Endothelial cell of umbilical vein (primary cell): ENCODE data around the gene KCNMA1. TPM values are rescaled to one million over a fixed set of nuclear protein-coding genes. Genes with fewer than 3 reads are reported as not detected.

ENCODE experiments used
- BruUV-seq: library from RNA; stranded (reverse); fragments of 400-500 nt; replicated peaks from 2 replicates; lab custom pipeline; 2021; lab: Mats Ljungman, UMichigan
- CTCF ChIA-PET: fragments of 300-600, 350-600 bp; sonication (Branson Sonifier 250); formaldehyde crosslinking; loops from one replicate; lab custom pipeline; 2021; ENCODE audit warnings: antibody characterized with exemption, inconsistent platforms; lab: Charles Lee
- POLR2A ChIA-PET: fragments of 300-600, 350-600 bp; sonication (Branson Sonifier 250); formaldehyde crosslinking; loops from one replicate; lab custom pipeline; 2021; ENCODE audit warnings: antibody characterized with exemption, inconsistent platforms; lab: Charles Lee
- DNase-seq: peaks from one replicate; pipeline ENCODE4 v3.0.0-alpha.2; 2011; ENCODE audit warnings: low read depth, low spot score
- FAIRE-seq: peaks from 2 replicates; lab custom pipeline; 2011; peaks lifted over from hg19 to GRCh38; lab: Jason Lieb, UNC
- H2AFZ ChIP-seq: 2 replicates; pipeline ENCODE4 v1.6.0; 2012; ENCODE audit warnings: low read depth, low read length, control low read depth, inconsistent platforms
- H3K27ac ChIP-seq: 2 replicates; pipeline ENCODE4 v1.5.1; 2011; ENCODE audit warnings: low read depth, mild to moderate bottlenecking, control low read depth, low read length, moderate library complexity; ENCODE audit not compliant: insufficient read depth
- H3K27me3 ChIP-seq, 2 experiments: 2 replicates each; pipeline versions ENCODE4 v1.6.0 to v1.6.1; 2011; ENCODE audit warnings: low read length in 2 of 2, mixed read lengths in 1 of 2; ENCODE audit not compliant: control insufficient read depth in 2 of 2, insufficient read depth in 2 of 2
- H3K36me3 ChIP-seq, 2 experiments: 2 replicates in 1 of 2; 3 replicates in 1 of 2; pipeline ENCODE4 v1.5.1; 2011; ENCODE audit warnings: low read length in 2 of 2, mild to moderate bottlenecking in 1 of 2, moderate library complexity in 1 of 2; ENCODE audit not compliant: control insufficient read depth in 2 of 2, insufficient read depth in 2 of 2; ENCODE audit errors: extremely low read depth in 1 of 2
- H3K4me1 ChIP-seq: 3 replicates; pipeline ENCODE4 v1.5.1; 2011; ENCODE audit warnings: mild to moderate bottlenecking, low read length; ENCODE audit not compliant: control insufficient read depth, insufficient read depth; ENCODE audit errors: extremely low read depth
- H3K4me2 ChIP-seq: 2 replicates; pipeline ENCODE4 v1.6.1; 2011; ENCODE audit warnings: low read length, control low read depth, mixed read lengths; ENCODE audit not compliant: insufficient read depth
- H3K4me3 ChIP-seq, 3 experiments: fragments of 200-600 bp in 1 of 3; sonication (generic), shearing (Covaris generic) in 1 of 3; replicated peaks in 1 of 3; 2 replicates each; pipeline ENCODE4 v1.5.1; 2011 to 2016; ENCODE audit warnings: control low read depth in 3 of 3, low read length in 3 of 3, mild to moderate bottlenecking in 2 of 3, inconsistent platforms in 1 of 3, low read depth in 1 of 3, moderate library complexity in 1 of 3; ENCODE audit not compliant: insufficient read depth in 1 of 3
- H3K79me2 ChIP-seq: 2 replicates; pipeline ENCODE4 v1.6.0; 2012; ENCODE audit warnings: low read length, inconsistent platforms; ENCODE audit not compliant: control insufficient read depth, insufficient read depth
- H3K9ac ChIP-seq: replicated peaks from 2 replicates; pipeline ENCODE3; 2011; ENCODE audit warnings: low read length, control low read depth; ENCODE audit not compliant: insufficient read depth; ENCODE audit errors: extremely low read depth
- H3K9me1 ChIP-seq: replicated peaks from 3 replicates; pipeline ENCODE4 v1.6.0; 2011; ENCODE audit warnings: mild to moderate bottlenecking, low read length; ENCODE audit not compliant: control insufficient read depth, insufficient read depth; ENCODE audit errors: extremely low read depth
- H3K9me3 ChIP-seq: replicated peaks from 2 replicates; pipeline ENCODE4 v1.5.1; 2012; ENCODE audit warnings: low read length, inconsistent platforms; ENCODE audit not compliant: control insufficient read depth, insufficient read depth
- H4K20me1 ChIP-seq: replicated peaks from 2 replicates; pipeline ENCODE3; 2011; ENCODE audit warnings: mild to moderate bottlenecking, low read length; ENCODE audit not compliant: control insufficient read depth, insufficient read depth; ENCODE audit errors: extremely low read depth
- CTCF ChIP-seq, 2 donors: IDR thresholded peaks; 1 replicate in 1 of 2; 2 replicates in 1 of 2; pipeline ENCODE4 v1.5.1; 2011; ENCODE audit warnings: low read length in 2 of 2, mild to moderate bottlenecking in 2 of 2, moderate library complexity in 2 of 2, control low read depth in 1 of 2, inconsistent platforms in 1 of 2, low read depth in 1 of 2; ENCODE audit not compliant: insufficient read depth in 1 of 2; ENCODE audit errors: extremely low read depth in 1 of 2
- EZH2 ChIP-seq: IDR thresholded peaks from 2 replicates; pipeline ENCODE4 v1.6.1; 2012; ENCODE audit warnings: borderline replicate concordance, low read depth, mild to moderate bottlenecking, moderate library complexity, low read length, inconsistent platforms; ENCODE audit not compliant: severe bottlenecking
- FOS ChIP-seq: IDR thresholded peaks from 2 replicates; pipeline ENCODE4 v1.6.1; 2011; ENCODE audit warnings: mild to moderate bottlenecking, low read length, moderate library complexity, borderline replicate concordance; ENCODE audit not compliant: insufficient read depth
- GATA2 ChIP-seq: IDR thresholded peaks from 2 replicates; pipeline ENCODE4 v1.7.0; 2011; ENCODE audit warnings: low read depth, mild to moderate bottlenecking, moderate library complexity, mixed read lengths, low read length; ENCODE audit not compliant: insufficient read length, insufficient read depth
- JUN ChIP-seq: IDR thresholded peaks from 2 replicates; pipeline ENCODE4 v1.6.1; 2011; ENCODE audit warnings: borderline replicate concordance, low read depth; ENCODE audit not compliant: insufficient read length, insufficient read depth
- MAX ChIP-seq: IDR thresholded peaks from 2 replicates; pipeline ENCODE4 v1.6.1; 2011; ENCODE audit not compliant: insufficient read depth, insufficient read length
- MYC ChIP-seq: IDR thresholded peaks from one replicate; pipeline ENCODE4 v1.6.1; 2011; ENCODE audit warnings: mild to moderate bottlenecking, low read depth, low read length
- POLR2A ChIP-seq: IDR thresholded peaks from 2 replicates; pipeline ENCODE4 v1.6.1; 2012; ENCODE audit warnings: low read depth, mild to moderate bottlenecking, control low read depth, low read length
- POLR2AphosphoS5 ChIP-seq: IDR thresholded peaks from 2 replicates; pipeline ENCODE4 v1.6.1; 2012; ENCODE audit warnings: low read depth, mild to moderate bottlenecking, control low read depth, low read length, moderate library complexity; ENCODE audit not compliant: insufficient read depth
- dilution Hi-C: fragments of 300-500 bp; cut with MboI; formaldehyde crosslinking; loops from one replicate; pipeline ENCODE4 v1.15.0; 2019; ENCODE audit warnings: low sequenced_read_pairs; ENCODE audit not compliant: extremely low pct_ligation_motif_present
- intact Hi-C: fragments of 100-400 bp; cut with micrococcal nuclease; formaldehyde crosslinking; loops from one replicate; pipeline ENCODE4 v1.10.0; 2022
- polyA plus RNA-seq, 4 experiments: library from polyadenylated mRNA; depleted of rRNA in 3 of 4; stranded (reverse) in 3 of 4; unstranded in 1 of 4; fragments of >200 nt; gene quantifications; 2 replicates each; pipeline versions ENCODE4 v1.2.1 to v1.2.3, GENCODE V29; 2011 to 2012; ENCODE audit warnings: missing spikeins in 1 of 4
- total RNA-seq: library from RNA; stranded (reverse); gene quantifications from 2 replicates; pipeline ENCODE4 v1.2.3, GENCODE V29; 2021

Gene KCNMA1
- total and polyA plus RNA-seq, 2 donors (not counting 3 experiments of a cell fraction or from before 2014, with no cell fraction given): 0.10 to 0.82 TPM

DNA sequence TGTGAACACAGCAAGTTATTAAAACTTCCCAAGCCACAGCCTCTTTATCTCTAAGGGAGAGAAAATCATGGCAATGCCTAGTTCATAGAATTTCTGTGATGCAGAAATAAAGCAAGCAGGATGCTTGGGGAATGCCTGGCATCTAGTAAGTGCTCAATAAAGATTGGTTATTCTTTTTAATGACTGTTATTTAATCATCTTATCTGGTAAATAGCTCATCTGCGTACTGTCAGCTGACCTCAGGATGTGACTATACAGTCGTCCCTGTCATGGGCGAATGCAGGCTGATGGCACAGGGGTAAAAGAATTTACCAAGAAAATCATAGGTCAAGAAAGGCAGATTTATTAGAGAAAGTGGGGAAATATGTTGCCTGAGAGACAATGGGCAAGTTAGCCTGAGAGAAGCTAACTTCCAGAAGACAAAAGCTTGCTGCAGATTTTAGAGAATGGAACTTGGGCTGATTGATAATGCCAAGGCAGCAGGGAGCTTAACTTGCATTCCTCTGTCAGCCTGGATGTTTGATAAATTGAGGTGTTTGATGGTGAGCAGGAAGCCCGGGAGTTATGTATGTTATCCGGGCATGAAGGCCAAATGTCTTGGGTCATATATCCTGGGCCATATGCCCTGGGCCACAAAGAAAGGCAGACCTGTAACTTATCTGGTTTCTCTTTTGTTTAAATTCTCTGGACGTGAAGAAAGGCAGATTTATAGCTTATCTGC lies 126.0 kb downstream of the KCNMA1 start:
- ChIA-PET POLR2A (no interaction called here), CTCF (interaction anchor here (1.1 to 1.3 kb wide), 3 partner anchors 11 to 19 kb away, joined by 3 to 6 read pairs (median 4); no protein-coding TSS in a partner anchor)
- Histone ChIP-seq H3K36me3 (no peaks in the 10 kb centered on the region), H2AFZ (no peak overlapping the region), H3K4me2 (no peak overlapping the region), H3K9ac (no peak overlapping the region), H3K4me3 (no peak overlapping the region), H3K4me1 (no peaks in the 10 kb centered on the region), H3K79me2 (no peaks in the 10 kb centered on the region), H3K9me3 (no peaks in the 10 kb centered on the region), H3K27ac (no peak overlapping the region), H4K20me1 (no peaks in the 10 kb centered on the region), H3K27me3 (no peaks in the 10 kb centered on the region), H3K9me1 (no peaks in the 10 kb centered on the region)
- no TSS peak for BruUV-seq
- DNase-seq (no peak), FAIRE-seq (no peak)
- TF ChIP-seq POLR2AphosphoS5: no peak
- TF ChIP-seq CTCF (IDR thresholded peaks at IDR 0.05; ENCODE audit: extremely low read depth in 1 of 2, insufficient read depth in 1 of 2, low read depth in 1 of 2, low read length in 2 of 2): no peak
- TF ChIP-seq POLR2A: no peak
- no peak for TF ChIP-seq JUN
- TF ChIP-seq FOS: no peak
- no peak for TF ChIP-seq GATA2
- no peak for TF ChIP-seq MYC
- TF ChIP-seq EZH2: no peak
- TF ChIP-seq MAX: no peak
- dilution Hi-C loops (no loop called here), intact Hi-C loops (no loop called here)
